Measurements from ENCODE around the gene TRPM2. TPM values are rescaled to one million over a fixed set of nuclear protein-coding genes. Genes with fewer than 3 reads are reported as not detected.

Gene TRPM2
- total and polyA plus RNA-seq, 2 experiments from 2014 or later, result not detected

DNA sequence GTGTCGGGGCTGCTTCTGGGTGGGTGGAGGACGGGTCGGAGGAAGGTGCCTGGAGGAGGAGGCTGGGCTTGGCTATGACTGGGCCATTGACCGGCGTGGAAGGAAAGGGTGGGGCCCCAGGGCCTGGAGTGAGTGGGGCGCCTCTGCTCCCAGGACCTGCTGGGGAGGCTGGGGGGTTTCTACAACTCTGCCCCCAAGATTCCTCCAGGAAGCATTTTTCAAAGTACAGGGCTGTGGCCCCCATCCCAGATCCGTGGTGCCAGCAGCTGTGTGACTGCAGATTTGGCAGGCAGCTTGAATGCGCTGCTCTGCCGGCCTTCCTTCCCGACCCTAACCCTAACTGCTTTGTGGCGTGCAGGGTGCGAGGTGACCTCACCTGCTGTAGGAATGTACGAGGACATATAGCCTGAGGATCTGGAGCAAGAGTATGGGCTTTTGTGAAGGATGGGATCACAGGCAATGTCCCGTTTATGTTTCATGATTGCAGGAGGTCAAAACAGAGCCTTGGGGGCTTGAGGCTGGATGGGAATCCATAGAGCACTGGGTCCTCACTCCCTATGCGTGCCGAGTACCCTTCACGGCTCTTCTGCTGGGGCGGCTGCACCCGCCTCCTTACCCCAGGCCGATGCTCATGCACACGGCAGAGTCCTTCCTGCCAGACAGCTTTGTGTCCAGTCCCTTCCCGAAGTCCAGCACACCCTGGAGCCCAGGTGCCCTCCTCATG lies 24.7 kb downstream of the TRPM2 start:
- H3K36me3 ChIP-seq, result no peaks in the 10 kb centered on the region
- H3K4me3 ChIP-seq, result no peak overlapping the region
- no peaks in the 10 kb centered on the region for H3K9me3 ChIP-seq (ENCODE audit: low read depth)
- H3K27ac ChIP-seq, result no peak overlapping the region
- TF ChIP-seq, protein P1, sequence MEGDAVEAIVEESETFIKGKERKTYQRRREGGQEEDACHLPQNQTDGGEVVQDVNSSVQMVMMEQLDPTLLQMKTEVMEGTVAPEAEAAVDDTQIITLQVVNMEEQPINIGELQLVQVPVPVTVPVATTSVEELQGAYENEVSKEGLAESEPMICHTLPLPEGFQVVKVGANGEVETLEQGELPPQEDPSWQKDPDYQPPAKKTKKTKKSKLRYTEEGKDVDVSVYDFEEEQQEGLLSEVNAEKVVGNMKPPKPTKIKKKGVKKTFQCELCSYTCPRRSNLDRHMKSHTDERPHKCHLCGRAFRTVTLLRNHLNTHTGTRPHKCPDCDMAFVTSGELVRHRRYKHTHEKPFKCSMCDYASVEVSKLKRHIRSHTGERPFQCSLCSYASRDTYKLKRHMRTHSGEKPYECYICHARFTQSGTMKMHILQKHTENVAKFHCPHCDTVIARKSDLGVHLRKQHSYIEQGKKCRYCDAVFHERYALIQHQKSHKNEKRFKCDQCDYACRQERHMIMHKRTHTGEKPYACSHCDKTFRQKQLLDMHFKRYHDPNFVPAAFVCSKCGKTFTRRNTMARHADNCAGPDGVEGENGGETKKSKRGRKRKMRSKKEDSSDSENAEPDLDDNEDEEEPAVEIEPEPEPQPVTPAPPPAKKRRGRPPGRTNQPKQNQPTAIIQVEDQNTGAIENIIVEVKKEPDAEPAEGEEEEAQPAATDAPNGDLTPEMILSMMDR (IDR thresholded peaks at IDR 0.05; ENCODE audit: low read depth, low read length), result no peak
- DNase-seq (ENCODE audit: low read depth in 1 of 2, low spot score in 1 of 2), result no peak
- no peaks in the 10 kb centered on the region for H3K4me1 ChIP-seq (ENCODE audit: low read depth)
- H3K27me3 ChIP-seq, result no peaks in the 10 kb centered on the region

DNA sequence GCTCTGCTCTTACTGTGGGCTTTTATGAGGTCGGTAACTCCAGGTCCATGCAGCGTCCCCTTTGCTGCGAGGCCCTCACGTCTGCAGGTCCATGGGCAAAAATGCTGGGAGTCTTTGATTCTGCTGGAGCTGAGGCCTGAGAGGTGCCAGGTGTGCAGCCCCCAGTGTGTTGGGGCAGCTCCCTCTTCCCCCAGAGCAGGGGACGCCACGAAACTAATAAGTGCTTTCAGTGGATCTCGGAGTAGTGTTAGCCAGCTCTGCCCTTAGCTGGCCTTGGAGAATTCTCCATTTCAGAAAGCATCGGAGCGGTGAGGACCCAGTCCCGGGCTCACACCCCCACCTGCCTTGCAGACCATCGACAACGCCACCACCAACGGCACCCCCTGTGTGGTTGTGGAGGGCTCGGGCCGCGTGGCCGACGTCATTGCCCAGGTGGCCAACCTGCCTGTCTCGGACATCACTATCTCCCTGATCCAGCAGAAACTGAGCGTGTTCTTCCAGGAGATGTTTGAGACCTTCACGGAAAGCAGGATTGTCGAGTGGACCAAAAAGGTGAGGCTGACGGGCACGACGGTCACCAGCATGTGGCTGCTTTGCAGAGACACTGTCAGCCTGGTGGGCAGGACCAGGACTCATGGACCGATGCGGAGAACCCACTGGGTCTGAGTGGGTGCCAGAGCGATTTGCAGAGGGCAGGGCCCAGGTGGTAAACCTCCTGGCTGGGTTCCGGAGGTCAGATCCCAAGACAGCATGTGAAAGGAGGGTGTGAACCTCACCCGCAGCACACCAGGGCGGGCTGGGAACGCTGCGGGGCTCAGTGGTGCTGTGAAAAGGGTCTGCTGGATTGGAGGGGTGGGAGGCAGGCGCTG lies 25.5 kb downstream of the TRPM2 start:
- Histone ChIP-seq H3K27ac (no peak overlapping the region), H3K4me1 (ENCODE audit: low read depth) (no peaks in the 10 kb centered on the region), H3K27me3 (no peaks in the 10 kb centered on the region), H3K4me3 (no peak overlapping the region), H3K36me3 (no peaks in the 10 kb centered on the region), H3K9me3 (ENCODE audit: low read depth) (no peaks in the 10 kb centered on the region)
- no peak for DNase-seq (ENCODE audit: low read depth in 1 of 2, low spot score in 1 of 2)
- TF ChIP-seq, protein P1 (IDR thresholded peaks at IDR 0.05; ENCODE audit: low read depth, low read length), result no peak

DNA sequence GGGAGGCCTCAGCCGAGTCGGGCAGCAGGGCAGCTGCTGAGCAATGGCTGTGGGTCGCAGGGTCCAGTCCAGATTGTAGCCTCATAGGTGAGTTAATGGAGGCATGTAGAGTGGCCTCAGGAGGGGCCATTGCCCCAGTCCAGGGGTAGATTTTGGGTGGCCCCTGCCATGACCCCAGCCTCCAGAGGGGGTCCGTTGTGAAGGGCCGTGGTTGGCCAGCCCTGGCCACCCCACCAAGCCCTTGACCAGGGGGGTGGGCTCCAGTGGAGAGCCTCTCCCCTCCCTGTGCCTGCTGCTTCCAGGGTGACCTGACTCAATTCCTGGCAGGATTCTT lies 26.1 kb downstream of the TRPM2 start:
- H3K27ac ChIP-seq, result no peak overlapping the region
- no peak for DNase-seq (ENCODE audit: low read depth in 1 of 2, low spot score in 1 of 2)
- H3K27me3 ChIP-seq, result no peaks in the 10 kb centered on the region
- TF ChIP-seq, protein P1 (IDR thresholded peaks at IDR 0.05; ENCODE audit: low read depth, low read length), result no peak
- H3K36me3 ChIP-seq, result no peaks in the 10 kb centered on the region
- no peaks in the 10 kb centered on the region for H3K9me3 ChIP-seq (ENCODE audit: low read depth)
- H3K4me1 ChIP-seq (ENCODE audit: low read depth), result no peaks in the 10 kb centered on the region
- no peak overlapping the region for H3K4me3 ChIP-seq

DNA sequence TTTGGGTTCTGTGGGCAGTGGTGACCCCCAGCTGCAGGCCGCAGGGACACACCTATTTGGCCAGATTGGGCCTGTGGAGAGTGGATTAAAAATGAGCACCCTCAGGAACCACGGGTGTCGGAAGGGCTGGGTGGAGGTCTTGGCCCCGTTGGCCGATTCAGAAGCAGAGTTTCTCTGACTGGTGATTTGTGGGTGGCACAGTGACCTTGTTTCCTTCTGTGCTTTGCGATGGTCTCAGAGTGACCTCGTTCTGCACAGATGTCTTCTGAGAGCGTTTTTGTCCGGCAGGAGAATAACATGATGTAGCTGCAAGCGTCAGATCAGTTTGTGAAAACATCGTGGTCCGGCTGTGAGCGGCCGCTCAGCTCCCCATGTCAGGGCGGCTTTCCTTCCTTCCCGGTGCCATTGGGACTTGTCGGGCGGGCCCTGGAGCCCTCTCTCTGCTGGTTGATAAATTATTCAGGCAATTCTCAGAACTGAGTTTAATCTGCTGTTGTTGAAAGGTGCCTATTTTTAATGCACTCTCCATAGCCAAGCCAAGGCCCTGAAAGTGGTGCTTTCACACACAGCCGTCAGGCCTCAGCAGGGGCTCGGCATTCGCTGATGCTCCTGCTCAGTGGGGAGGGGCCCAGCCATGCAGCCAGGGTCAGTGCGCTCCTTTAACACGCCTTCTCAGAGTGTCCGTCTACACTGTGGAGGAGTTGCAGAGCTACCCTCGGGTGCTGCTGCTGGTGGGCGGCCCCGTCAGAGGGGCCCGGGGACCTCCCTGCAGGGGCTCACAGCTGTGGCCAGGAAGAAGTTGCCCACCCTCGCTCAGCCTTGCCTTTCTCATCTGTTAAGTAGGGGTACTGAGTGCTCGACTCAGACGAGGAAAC lies 26.8 kb downstream of the TRPM2 start:
- H3K4me3 ChIP-seq, result no peak overlapping the region

DNA sequence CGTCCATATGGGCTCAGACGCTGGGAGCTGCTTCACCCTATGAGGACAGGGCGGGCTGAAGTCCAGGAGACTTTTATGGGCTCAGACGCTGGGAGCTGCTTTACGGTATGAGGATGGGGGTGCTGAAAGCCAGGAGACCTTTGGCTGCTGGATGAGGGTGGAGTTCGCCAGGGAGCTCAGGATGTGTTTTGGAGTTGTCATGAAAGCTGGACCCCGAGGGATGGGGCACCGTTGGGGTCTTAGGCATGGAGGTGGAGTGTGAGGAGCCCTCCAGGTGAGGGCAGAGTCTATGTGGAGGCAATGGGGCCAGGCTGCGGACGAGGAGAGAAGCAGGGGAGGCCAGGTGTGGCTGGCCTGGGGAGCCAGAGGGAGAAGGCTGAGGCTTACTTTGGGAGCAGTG lies 27.5 kb downstream of the TRPM2 start:
- H3K27ac ChIP-seq, result no peak overlapping the region
- H3K4me1 ChIP-seq (ENCODE audit: low read depth), result no peaks in the 10 kb centered on the region
- TF ChIP-seq, protein P1 (IDR thresholded peaks at IDR 0.05; ENCODE audit: low read depth, low read length), result no peak
- no peaks in the 10 kb centered on the region for H3K36me3 ChIP-seq
- H3K27me3 ChIP-seq, result no peaks in the 10 kb centered on the region
- no peaks in the 10 kb centered on the region for H3K9me3 ChIP-seq (ENCODE audit: low read depth)
- no peak for DNase-seq (ENCODE audit: low read depth in 1 of 2, low spot score in 1 of 2)
- no peak overlapping the region for H3K4me3 ChIP-seq

More for the DNA sequence above, 26.8 kb downstream of the TRPM2 start:
- Histone ChIP-seq H3K36me3 (no peaks in the 10 kb centered on the region), H3K9me3 (ENCODE audit: low read depth) (no peaks in the 10 kb centered on the region), H3K27ac (no peak overlapping the region), H3K27me3 (no peaks in the 10 kb centered on the region), H3K4me1 (ENCODE audit: low read depth) (no peaks in the 10 kb centered on the region)
- no peak for DNase-seq (ENCODE audit: low read depth in 1 of 2, low spot score in 1 of 2)
- TF ChIP-seq, protein P1 (IDR thresholded peaks at IDR 0.05; ENCODE audit: low read depth, low read length), result no peak
